ENCODE data around the gene KDM4B.
"Not testable (repeated sequence)": the region's sequence is repeated elsewhere in the genome, so short reads cannot be mapped to it uniquely, and the experiment has no call there.

The KDM4B gene

DNA sequence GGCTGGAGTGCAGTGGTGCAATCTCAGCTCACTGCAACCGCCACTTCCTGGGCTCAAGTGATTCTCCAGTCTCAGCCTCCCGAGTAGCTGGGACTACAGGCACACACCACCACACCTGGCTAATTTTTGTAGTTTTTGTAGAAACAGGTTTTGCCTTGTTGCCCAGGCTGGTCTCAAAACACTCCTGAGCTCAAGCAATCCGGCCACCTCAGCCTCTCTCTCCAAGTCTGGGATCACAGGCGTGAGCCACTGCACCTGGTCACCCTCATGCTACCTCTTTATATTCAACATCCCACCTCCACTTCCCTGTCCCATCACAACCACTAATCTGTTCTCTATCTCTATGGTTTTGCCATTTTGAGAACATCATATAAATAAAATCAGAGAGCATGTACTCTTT, 216.0 kb downstream of the KDM4B start:
- H3K27me3 Mint-ChIP-seq = no peaks in the 10 kb centered on the region
- H3K27ac Mint-ChIP-seq = no peak overlapping the region
- H3K9me3 Mint-ChIP-seq = no peaks in the 10 kb centered on the region
- DNase-seq = no peak
- CTCF ChIA-PET = no interaction called here
- no peaks in the 10 kb centered on the region for H3K36me3 Mint-ChIP-seq
- no peaks in the 10 kb centered on the region for H3K4me1 Mint-ChIP-seq
- no peak overlapping the region for H3K4me3 Mint-ChIP-seq

- CTCF ChIA-PET = no interaction called here
- Mint-ChIP-seq H3K4me1 (no peaks in the 10 kb centered on the region), H3K36me3 (no peaks in the 10 kb centered on the region), H3K27ac (no peak overlapping the region), H3K27me3 (no peaks in the 10 kb centered on the region), H3K4me3 (no peak overlapping the region), H3K9me3 (no peaks in the 10 kb centered on the region)
- DNase-seq = no peak
Observed at GRCh38 chr19:5186293-5187050, 217.6 kb downstream of the KDM4B start.

DNA sequence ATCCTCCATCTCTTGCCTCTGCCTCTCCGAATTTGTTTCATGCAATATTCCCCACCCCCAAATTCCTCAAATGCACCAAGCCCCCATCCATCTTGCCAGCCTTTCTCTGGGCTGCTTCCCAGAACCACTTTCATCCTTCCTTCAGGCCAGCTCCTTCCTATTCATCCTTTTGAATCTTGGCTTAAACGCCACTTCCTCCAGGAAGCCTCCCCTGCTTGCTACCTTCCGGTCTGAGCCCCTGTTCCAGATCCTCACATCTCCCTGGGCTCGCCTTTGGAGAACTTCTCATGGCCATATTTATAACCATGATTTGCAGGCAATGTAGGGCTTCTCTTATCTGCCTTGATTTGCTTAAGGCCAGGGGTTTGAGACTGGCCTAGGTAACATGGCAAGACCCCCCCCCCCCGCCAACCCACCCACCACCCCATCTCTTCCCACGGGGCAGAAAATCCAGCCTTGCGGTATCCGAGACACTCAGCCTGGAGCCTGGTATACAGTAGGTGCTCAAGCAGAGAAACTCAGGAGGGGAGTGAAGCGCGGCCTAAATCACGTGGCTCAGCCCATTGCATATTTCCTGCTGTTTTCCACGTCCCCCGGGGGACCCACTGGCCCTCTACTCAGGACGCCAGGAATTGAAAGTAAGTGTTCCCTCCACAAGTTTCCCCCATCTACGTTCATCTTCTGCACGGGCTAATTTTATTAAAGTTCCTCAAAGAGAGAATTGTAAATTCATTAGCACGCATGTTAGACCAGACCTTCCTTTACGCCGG, 219.8 kb downstream of the KDM4B start:
- DNase-seq = no peak
- CTCF ChIA-PET = no interaction called here
- Mint-ChIP-seq H3K9me3 (no peaks in the 10 kb centered on the region), H3K36me3 (no peaks in the 10 kb centered on the region), H3K4me3 (no peak overlapping the region), H3K27me3 (peaks cover 5% of the 10 kb centered on the region), H3K4me1 (no peaks in the 10 kb centered on the region), H3K27ac (no peak overlapping the region)

- Mint-ChIP-seq H3K36me3 (no peaks in the 10 kb centered on the region), H3K27ac (no peak overlapping the region), H3K9me3 (no peaks in the 10 kb centered on the region), H3K4me1 (no peaks in the 10 kb centered on the region), H3K27me3 (peaks cover 5% of the 10 kb centered on the region), H3K4me3 (no peak overlapping the region)
- DNase-seq = no peak
- CTCF ChIA-PET = no interaction called here
Observed at GRCh38 chr19:5189318-5189607, 220.3 kb downstream of the KDM4B start.

GRCh38 chr19:5191091-5191490, 222.2 kb downstream of the KDM4B start:
- no peak overlapping the region for H3K4me3 Mint-ChIP-seq
- CTCF ChIA-PET = no interaction called here
- H3K27me3 Mint-ChIP-seq = peaks cover 5% of the 10 kb centered on the region
- H3K27ac Mint-ChIP-seq = no peak overlapping the region
- no peaks in the 10 kb centered on the region for H3K9me3 Mint-ChIP-seq
- no peaks in the 10 kb centered on the region for H3K4me1 Mint-ChIP-seq
- no peaks in the 10 kb centered on the region for H3K36me3 Mint-ChIP-seq
- DNase-seq = no peak

- peaks cover 5% of the 10 kb centered on the region for H3K27me3 Mint-ChIP-seq
- H3K27ac Mint-ChIP-seq = no peak overlapping the region
- no peak for DNase-seq
- CTCF ChIA-PET = interaction anchor here (0.5 to 0.7 kb wide), 2 partner anchors 14 to 60 kb away, joined by 3 to 5 read pairs; no protein-coding TSS in a partner anchor
- no peaks in the 10 kb centered on the region for H3K9me3 Mint-ChIP-seq
- no peak overlapping the region for H3K4me3 Mint-ChIP-seq
- H3K36me3 Mint-ChIP-seq = no peaks in the 10 kb centered on the region
- no peaks in the 10 kb centered on the region for H3K4me1 Mint-ChIP-seq
Observed at GRCh38 chr19:5192568-5192967, 223.7 kb downstream of the KDM4B start.

DNA sequence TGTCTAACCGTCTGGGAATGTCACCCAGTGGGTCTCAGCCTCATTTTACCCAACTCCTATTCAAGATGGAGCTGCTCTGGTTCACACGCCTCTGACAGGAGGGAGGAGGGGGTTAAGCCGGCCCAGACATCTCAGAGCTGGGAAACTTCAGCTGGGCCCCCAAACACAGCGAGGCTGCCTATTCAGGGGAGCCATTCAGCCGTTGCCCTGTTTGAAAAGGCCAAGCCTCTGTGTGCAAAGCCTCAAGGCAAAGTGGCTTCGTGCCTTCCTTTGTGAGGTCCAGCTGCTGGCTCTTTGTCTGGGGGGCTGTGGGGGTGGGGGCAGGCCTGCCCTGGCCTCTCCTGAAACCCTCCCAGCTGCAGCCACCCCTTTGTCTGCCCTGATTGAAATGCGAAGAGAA, 224.3 kb downstream of the KDM4B start:
- no peaks in the 10 kb centered on the region for H3K9me3 Mint-ChIP-seq
- no peaks in the 10 kb centered on the region for H3K4me1 Mint-ChIP-seq
- no peak overlapping the region for H3K27ac Mint-ChIP-seq
- no peak for DNase-seq
- H3K27me3 Mint-ChIP-seq = peaks cover 5% of the 10 kb centered on the region
- CTCF ChIA-PET = interaction anchor here (0.5 to 0.7 kb wide), 2 partner anchors 15 to 59 kb away, joined by 3 to 5 read pairs; no protein-coding TSS in a partner anchor
- no peaks in the 10 kb centered on the region for H3K36me3 Mint-ChIP-seq
- H3K4me3 Mint-ChIP-seq = no peak overlapping the region

DNA sequence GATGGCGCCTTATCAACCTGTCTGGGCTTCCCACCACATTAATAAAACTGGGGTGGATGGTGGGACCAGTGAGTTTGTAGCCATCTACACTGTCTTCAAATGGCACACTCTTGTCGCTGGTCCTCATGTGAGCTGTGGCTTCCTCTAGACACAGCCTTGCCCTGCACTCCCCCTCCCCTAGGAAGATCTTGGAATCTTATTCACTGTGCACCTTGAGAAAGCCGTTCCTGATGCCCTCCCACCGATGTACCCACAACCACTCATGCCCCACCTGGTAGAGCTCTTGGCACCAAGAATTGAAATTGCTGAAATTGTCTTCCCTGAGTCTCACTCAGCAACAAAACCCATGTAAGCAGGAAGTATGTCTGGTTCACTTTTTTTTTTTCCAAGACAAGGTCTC, 225.7 kb downstream of the KDM4B start:
- Mint-ChIP-seq H3K27me3 (peaks cover 5% of the 10 kb centered on the region), H3K36me3 (no peaks in the 10 kb centered on the region), H3K9me3 (no peaks in the 10 kb centered on the region), H3K4me1 (no peaks in the 10 kb centered on the region), H3K27ac (no peak overlapping the region), H3K4me3 (no peak overlapping the region)
- CTCF ChIA-PET = interaction anchor here (0.6 kb wide), 1 partner anchor 284 kb away, joined by 3 read pairs; no protein-coding TSS in a partner anchor
- no peak for DNase-seq

- H3K4me3 Mint-ChIP-seq, H3K36me3 Mint-ChIP-seq, H3K9me3 Mint-ChIP-seq, CTCF ChIA-PET, DNase-seq, H3K4me1 Mint-ChIP-seq, H3K27ac Mint-ChIP-seq, H3K27me3 Mint-ChIP-seq: not testable (repeated sequence)
Observed at GRCh38 chr19:5195587-5195986, 226.7 kb downstream of the KDM4B start.

DNA sequence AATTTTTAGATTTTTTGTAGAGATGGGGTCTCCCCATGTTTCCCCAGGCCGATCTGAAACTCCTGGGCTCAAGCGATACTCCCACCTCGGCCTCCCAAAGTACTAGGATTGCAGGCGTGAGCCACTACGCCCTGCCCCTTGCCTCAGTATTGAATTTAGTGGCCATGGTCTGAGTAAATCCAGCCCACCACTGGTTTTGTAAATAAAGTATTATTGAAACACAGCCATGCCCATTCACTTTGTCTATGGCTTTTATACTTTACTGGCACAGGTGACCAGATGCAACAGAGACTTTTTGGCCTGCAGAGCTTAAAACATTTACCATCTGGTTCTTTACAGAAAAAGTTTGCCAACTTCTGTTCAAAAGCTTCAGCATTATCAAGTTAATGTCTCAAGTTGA, 227.9 kb downstream of the KDM4B start:
- Mint-ChIP-seq H3K27ac (no peak overlapping the region), H3K4me1 (no peaks in the 10 kb centered on the region), H3K27me3 (peaks cover 5% of the 10 kb centered on the region), H3K4me3 (no peak overlapping the region), H3K36me3 (no peaks in the 10 kb centered on the region), H3K9me3 (peaks cover 8% of the 10 kb centered on the region)
- CTCF ChIA-PET = no interaction called here
- DNase-seq = no peak

DNA sequence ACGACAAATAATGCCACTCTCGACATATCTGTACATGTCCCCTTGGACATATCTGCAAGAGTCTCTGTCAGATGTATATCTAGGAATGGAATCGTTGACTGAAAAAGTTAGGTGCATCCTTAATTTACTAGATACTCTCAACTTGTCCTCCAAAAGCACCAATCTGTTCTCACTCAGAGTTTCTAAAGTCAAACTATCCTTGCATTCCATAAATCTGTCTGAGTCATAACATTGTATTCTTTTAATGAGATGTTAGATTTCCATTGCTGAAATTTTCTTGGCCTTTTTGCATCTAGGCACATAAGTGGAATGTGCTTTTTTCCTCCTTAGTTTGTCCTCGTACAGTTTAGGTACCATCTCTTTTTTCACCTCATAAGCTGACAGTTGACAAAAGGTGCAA, 231.9 kb downstream of the KDM4B start:
- H3K36me3 Mint-ChIP-seq = no peaks in the 10 kb centered on the region
- H3K27me3 Mint-ChIP-seq = no peaks in the 10 kb centered on the region
- H3K4me1 Mint-ChIP-seq = no peaks in the 10 kb centered on the region
- CTCF ChIA-PET = no interaction called here
- no peak overlapping the region for H3K27ac Mint-ChIP-seq
- peaks cover 16% of the 10 kb centered on the region for H3K9me3 Mint-ChIP-seq
- H3K4me3 Mint-ChIP-seq = no peak overlapping the region
- no peak for DNase-seq

- Mint-ChIP-seq H3K9me3 (peaks cover 16% of the 10 kb centered on the region), H3K4me1 (no peaks in the 10 kb centered on the region), H3K4me3 (no peak overlapping the region), H3K27me3 (no peaks in the 10 kb centered on the region), H3K27ac (no peak overlapping the region), H3K36me3 (no peaks in the 10 kb centered on the region)
- DNase-seq = no peak
- CTCF ChIA-PET = no interaction called here
Observed at GRCh38 chr19:5202553-5202952, 233.6 kb downstream of the KDM4B start.

Data from activated naive CD4-positive, alpha-beta T cell treated with anti-CD3 and anti-CD28 coated beads, Interleukin-2, amount 10 ng/mL, durations not matched to agents 7 days and 5 days (primary cell).